Stimulated activated CD4-positive, alpha-beta T cell treated with anti-CD3 and anti-CD28 coated beads, Interleukin-15, amount 100 ng/mL, for 1 hour (primary cell): Measurements from ENCODE around the gene NCAPG2.
"Not testable (repeated sequence)": the region's sequence is repeated elsewhere in the genome, so short reads cannot be mapped to it uniquely, and the experiment has no call there.

Source experiments
- DNase-seq, 2 donors: peaks; one replicate each; pipeline ENCODE4 v3.0.0-alpha.2; 2020; ENCODE audit warnings: low read depth in 1 of 2, low spot score in 1 of 2

NCAPG2 gene

DNA sequence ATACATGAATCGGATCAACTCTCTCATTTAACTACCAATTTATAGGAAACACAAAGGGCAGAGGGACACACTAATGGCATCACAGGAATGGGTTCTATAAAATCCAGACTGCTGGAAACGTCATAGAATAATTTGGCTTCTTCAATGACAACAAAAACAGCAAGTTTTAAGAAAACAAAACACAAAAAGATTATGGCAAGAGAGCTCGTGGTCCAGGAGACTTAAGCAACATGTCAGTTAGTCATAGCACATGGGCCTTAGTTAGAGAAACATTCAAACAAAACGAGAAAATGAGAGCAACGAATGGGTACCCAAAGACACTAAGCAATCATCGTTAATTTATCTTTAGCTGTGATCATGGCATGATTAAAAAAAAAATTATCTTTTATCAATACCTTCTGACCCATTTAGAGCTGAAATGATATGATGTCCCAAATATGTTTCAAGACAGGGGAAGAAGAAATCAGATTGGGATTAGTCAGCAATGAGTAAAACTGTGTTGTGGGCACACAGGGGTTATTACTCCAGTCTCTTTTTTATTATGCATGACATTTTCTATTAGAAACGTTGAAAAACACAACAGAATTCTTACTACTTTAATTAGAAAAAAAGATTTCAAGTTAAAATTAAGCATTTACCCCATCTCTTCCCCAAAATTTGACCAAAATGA is 28.3 kb downstream of the NCAPG2 start:
- DNase-seq = no peak

DNA sequence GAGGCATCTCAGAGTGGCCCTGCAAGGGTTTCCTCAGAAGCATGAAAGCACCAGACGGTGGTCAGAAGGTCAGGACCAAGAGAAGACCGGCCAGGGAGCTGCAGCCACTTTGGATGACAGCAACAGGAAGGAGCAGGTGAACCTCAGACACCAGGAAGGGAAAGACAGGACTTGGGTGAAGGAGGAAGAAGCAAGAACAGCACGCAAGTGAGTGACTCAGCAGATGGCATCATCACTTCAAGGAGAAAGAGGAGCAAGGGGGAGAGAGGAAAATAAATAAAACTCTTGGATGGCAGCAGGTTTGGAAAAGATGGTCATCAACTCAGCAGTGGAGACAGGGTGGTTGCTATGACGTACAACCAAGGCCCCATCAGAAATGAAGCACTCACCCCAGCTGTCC is 31.6 kb downstream of the NCAPG2 start:
- no peak for DNase-seq

DNA sequence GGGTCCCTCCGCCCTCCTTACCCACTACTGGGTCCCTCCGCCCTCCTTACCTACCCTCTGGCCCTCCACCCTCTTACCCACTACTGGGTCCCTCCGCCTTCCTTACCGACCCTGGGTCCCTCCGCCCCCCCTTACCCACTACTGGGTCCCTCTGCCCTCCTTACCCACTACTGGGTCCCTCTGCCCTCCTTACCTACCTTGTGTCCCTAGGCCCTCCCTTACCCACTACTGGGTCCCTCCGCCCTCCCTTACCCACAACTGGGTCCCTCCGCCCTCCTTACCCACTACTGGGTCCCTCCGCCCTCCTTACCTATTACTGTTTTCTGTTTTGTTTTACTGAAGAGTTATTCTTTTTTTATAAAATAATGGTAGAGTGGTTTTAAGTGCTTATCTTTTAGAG is 36.5 kb downstream of the NCAPG2 start:
- not testable (repeated sequence) for DNase-seq

DNA sequence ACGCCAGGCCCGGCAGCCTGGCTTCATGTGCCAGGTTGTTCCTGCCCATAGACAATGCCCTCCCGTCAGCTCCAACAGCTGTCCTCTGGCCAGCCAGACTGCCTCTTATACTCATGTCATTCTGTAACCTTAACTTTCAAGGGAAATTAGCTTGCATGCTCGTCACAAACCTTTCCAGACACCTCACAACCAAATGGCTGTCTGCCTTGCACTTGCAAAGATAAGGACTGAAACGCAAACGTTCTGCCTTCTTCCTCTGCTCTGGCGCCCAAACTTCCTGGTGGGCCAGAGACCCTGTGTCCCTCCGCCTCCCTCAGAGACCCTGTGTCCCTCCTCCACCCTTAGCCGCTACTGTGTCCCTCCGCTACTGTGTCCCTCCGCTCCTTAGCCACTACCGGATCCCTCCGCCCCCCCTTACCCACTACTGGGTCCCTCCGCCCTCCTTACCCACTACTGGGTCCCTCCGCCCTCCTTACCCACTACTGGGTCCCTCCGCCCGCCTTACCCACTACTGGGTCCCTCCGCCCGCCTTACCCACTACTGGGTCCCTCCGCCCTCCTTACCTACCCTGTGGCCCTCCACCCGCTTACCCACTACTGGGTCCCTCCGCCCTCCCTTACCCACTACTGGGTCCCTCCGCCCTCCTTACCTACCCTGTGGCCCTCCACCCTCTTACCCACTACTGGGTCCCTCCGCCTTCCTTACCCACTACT is 37.5 kb downstream of the NCAPG2 start:
- not testable (repeated sequence) for DNase-seq

DNA sequence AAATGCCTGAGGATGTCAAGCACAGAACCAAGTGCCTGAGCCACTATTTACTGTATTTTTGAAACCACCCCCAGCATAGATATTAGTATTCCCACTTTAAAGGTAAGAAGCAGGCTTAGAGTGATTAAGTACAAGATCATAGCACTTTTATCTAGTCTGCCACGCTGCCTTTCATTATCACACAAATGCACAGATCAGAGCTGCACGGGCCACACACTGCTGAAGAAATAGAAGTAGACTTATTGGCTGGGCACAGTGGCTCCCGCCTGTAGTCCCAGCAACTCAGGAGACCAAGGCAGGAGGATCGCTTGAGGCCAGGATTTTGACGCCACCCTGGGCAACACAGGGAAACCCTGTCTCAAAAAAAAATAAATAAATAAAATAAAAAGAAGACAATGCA is 38.2 kb downstream of the NCAPG2 start:
- no peak for DNase-seq

DNA sequence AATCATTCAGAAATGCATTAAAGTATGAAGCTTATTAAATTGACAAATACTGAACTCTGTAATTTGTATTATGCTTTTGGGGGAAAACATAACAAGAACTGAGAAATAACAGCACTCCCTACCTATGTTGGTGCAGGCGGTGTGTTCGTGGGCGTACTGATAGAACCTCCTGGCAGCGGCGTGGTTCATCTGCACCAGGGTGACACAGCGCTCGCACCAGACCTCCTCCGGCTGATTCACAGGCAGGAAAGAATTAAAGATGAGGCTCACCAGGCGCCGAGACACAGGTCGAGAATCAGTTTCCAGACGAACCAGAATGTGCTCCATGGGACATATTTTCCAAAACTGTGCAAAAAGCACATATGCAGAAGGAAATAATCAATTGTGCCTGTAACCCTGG is 40.2 kb downstream of the NCAPG2 start:
- no peak for DNase-seq

DNA sequence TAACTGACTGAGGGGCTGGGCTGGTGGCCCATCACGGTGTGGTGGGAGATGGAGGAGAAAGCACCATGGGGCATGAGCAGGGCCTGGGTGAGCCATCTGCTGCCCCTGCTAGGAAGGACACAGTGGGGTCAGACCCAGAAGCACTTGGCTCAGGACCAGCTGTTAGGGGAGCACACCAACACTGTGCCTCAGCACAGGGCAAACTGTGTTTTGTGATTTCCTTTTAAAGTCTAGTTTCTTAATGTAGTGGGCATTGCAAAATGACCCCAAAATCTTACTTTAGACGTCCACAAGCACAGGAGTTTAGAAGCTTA is 41.2 kb downstream of the NCAPG2 start:
- no peak for DNase-seq

DNA sequence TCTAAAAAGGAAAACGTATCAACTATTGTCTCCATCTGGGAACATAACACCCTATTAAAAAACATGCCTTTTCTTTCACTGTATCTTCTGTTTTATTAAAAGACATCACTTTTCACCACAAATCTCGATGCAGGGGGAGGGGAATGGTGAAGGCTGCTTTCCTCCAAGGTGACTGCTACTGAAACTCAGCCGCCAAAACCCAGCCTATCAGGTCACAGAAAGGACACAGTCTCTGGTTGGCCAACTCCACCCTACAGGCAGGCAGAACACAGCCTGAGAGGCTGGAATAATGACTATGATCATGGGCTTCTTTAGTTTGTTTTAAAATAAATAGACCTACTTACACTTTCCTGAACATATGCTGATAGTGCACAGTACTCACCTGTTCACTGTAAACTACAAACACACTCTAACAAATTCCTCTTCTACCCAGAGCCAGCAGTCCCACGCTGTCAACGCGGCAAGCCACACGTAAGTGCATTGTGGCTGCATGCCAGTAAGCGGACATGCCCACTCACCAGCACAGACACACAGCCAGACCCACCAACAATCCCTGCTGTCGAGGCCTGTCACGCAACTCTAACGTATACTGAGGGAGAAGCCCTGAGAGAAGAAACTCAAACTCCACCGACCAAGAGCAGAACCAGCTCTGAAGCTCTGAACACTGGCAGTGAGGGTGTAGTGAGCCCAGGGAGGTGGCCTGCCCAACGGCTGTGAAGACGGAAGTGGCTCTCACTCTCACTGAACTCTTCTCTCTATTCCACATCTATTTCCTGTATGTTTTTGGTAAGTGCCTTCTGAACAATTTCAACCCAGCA is 41.8 kb downstream of the NCAPG2 start:
- no peak for DNase-seq

DNA sequence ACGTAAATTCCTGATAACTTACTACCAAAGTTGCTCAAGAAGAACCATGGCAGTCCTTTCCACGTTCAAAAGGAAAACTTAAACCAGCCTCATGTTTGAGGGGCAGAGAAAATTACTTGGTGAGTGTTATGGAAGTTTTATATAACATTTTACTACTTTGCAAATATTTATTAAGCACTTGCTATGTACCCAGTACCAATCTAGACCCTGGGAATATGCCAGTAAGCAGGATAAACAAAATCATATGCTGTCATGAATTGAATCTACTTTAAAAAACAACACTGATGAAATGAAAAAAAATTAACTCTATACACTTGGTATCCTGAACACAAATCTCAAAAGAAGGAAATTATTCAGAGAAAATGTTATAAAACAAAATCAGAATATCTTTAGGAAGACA is 46.1 kb downstream of the NCAPG2 start:
- no peak for DNase-seq

DNA sequence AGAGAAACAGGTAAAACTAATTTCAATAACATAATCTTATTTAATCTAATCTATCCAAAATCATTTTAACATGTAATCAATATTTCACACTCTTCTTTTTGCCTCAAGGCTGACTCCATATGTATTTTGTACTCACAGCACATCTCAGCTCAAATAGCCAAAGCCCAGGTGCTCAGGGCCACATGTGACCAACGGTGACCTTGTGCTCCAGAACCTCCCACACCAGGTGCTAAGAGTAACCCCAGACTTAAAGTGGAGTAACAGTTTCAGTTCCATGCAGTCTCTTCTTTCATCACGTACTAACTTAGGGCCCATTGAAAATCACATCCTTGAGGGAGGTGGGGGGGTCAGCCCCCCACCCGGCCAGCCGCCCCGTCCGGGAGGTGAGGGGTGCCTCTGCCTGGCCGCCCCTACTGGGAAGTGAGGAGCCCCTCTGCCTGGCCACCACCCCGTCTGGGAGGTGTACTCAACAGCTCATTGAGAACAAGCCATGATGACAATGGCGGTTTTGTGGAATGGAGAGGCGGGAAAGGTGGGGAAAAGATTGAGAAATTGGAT is 47.3 kb downstream of the NCAPG2 start:
- DNase-seq = no peak

DNA sequence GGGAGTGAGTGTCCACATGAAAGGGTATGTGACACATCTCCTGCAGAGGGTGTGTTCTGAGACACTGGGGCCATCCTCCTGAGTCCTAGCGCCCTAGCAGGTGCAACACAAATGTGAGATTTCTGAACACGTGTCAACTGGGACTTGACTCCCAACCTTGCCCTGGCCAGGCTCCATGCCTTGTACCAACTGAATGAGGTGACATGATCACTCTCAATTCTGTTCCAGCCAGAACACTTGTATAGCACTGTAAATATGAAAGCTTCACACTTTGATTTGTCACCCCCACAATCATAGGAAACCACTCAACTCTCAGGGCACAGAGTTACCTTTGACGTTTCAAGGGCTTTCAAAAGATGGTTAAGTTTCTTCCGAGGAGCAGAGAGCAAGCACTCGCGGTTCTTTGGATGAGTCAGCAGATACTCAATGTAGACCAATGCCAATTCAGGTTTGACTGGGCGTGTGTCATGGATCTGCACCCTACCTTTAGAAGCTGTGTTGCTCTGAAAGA is 48.6 kb downstream of the NCAPG2 start:
- DNase-seq = no peak

DNA sequence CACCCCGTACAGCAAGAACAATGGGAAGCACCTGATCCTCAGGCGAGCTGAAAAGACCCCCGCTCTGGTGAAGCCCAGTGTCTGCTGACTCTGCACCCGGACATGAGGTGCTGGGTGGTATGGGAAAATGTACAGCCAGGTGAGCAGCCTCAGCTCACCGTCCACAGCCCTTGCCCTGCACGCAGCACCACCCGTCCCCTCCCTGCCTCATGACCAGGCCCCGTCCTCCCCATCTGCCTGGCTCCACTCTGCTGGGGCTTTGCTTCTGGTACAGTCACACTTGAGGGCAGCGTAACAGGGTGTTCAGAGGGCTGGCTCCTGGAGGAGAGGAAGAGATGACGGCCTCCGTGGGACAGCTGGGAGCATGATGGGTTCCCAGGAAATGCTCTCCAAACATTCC is 49.1 kb downstream of the NCAPG2 start:
- no peak for DNase-seq

DNA sequence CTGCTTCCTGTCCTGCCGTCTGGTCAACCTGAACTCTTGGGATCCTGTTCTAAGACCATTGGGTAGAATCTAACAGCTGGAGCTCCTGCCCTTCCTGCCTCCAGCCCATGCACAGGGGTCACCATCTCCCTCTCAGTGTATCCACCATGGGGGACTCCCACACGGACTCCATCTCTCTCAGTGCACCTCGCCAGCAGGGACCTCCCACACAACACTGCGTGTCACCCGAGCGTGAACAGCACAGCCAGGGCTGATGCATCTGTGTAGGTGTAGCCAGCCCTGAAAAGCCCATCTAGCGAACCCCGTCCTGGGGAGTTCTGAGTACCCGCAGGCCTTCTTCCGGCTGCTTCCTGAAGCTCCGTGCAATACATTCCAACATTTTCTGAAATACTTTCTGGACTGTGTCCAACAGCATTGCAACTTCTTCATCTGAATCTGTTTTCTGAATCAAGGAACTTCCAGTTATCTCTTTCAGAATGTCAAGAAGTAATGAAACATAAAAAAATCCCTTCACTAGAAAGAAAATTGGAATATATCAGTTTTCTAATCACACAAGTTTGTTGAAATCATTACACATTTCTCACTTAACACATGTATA is 52.5 kb downstream of the NCAPG2 start:
- no peak for DNase-seq

DNA sequence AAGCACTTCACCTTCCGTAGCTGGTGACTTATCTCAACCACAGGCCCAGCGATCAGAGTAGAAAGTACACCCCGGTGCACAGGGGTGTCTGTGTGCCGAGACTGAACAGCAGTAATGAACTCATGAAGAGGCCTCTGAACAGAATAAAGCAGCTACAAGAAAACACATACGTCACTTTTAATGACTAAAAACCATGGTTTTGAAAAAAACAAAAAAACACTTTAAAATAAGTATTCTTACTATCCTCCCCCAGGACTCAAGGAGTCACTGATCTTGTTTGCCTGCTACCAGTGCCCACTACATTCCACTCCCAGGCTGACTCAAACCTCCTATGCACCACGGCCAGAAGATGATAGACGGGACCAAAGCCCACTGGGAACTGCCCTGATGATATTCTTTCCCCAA is 53.8 kb downstream of the NCAPG2 start:
- no peak for DNase-seq

DNA sequence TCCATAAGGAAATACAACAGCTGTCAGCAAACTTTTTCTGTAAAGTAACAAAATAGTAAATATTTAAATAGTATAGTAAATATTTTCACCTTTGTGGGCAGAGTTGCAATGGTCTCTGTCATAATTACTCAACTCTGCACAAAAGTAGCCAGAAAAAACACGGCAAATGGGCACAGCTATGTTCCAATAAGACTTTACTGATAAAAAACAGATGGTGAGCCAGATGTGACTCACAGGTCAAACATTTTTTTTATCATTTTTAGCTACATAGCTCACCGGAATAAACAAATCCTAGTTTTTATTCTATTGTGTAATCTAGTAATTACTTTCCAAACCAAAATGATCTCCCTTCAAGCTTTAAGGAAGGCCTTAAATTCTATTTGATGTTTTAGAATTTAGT is 55.3 kb downstream of the NCAPG2 start:
- DNase-seq = no peak

DNA sequence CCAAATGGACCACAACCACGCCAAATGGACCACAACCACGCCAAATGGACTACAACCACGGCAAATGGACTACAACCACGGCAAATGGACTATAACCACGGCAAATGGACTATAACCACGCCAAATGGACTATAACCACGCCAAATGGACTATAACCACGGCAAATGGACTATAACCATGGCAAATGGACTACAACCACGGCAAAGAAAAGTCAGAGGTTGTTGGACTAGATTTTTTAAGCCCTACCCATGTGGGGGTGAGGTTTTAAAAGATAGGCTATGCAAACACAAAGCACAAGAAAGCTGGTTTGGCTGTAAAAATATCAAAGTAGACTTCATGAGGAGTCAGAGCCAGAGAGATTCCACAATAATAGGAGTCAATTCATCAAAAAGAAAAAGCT is 55.8 kb downstream of the NCAPG2 start:
- no peak for DNase-seq

DNA sequence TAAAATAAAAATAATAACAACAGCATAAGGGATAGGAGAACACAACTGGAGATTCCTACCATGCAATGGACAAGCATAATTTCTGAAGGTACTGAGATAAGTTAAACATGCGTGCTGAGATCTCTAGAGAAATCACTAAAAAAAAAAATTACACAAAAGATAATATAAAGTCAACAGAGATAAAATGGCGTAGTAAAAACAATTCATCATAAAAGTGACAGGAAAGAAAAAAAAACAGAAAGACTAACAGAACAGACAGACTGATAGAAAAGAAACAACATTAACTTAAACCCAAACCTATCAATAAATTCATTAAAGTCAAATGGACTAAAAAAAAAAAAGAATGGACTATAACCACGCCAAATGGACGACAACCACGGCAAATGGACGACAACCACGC is 56.4 kb downstream of the NCAPG2 start:
- DNase-seq = no peak

DNA sequence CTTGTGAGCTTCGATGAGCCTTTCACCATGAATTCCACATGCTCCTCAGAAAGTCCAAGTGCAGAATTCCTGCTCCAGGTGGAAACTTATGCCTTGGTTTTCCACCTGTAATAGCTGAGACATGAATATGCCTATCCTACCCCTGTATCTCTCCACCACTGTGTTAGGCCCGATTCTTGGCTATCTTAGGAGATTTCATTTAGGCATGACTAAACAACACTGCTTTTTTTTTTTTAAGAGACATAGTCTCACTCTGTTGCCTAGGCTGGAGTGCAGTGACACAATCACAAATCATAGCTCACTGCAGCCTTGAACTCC is 57.2 kb downstream of the NCAPG2 start:
- no peak for DNase-seq

DNA sequence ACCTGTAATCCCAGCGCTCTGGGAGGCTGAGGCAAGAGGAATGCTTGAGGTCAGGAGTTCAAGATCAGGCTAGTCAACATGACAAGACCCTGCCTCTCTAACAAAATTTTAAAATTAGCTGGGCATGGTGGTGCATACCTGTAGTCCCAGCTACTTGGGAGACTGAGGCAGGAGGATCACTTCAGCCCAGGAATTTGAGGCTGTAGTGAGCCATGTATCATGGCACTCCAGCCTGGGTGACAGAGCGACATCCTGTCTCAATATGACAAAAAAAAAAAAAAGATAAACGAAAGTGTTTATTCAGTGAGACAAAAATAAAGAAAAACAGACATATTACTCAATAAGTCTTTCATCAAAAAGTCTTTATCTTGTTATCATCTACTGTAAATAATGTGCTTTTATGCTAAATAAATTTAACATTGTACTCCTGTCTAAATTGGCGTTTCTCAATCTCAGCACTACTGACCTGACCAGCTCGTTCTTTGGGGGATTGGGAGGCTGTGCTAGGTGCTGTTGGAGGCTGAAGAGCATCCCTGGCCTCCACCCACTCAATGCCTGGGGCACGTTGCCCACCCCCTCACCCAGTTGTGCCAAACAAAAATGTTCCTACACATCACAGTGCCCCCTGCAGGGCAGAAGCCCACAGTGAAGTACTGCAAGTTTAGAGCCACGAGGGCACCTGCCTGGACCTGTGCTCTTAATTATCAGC is 57.7 kb downstream of the NCAPG2 start:
- no peak for DNase-seq

DNA sequence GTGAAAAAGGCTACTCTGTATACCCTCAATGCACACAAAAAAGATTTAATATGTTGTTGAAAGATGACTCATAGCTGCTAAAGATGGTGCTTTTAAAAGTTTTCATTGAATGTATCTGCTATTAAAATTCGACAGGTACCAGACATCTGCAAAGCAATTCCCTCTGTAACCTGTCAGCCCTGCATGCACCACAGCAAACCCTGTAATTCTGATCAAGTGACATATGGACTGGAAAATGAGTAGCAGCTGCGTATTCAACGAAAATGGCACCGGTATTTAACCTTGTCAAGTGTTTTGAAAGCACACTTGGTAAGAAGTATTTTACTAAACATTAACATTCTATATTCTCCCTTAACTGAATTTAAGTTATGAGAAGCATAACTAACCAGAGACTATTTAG is 58.8 kb downstream of the NCAPG2 start:
- no peak for DNase-seq

DNA sequence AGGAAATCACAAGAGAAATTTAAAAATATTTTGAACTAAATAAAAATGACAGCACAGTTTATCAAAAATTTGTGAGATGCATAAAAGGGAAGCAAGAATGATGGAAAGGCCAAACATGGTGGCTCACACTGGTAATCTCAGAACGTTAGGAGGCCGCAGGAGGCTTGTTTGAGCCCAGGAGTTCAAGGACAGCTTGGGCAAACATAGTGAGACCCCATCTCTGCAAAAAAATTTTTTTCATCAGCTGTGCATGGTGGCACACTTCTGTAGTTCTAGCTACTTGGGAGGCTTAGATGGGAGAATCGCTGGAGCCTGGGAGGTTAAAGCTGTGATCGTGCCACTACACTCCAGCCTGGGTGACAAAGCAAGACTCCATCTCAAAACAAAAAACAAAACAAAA is 62.5 kb downstream of the NCAPG2 start:
- DNase-seq = no peak
